Epithelial cell of esophagus (primary cell): ENCODE results near the gene TCAP.

Source experiments
- DNase-seq: peaks from one replicate; pipeline ENCODE4 v3.0.0; 2010; ENCODE audit warnings: low read depth
- H3K4me3 ChIP-seq: 2 replicates; pipeline ENCODE4 v1.5.1; 2011; ENCODE audit warnings: mild to moderate bottlenecking, low read length, control low read depth
- TF ChIP-seq, protein P1 (sequence below): IDR thresholded peaks from 2 replicates; pipeline ENCODE4 v1.5.1; 2011; ENCODE audit warnings: low read depth, mild to moderate bottlenecking, low read length, control low read depth, inconsistent platforms; ENCODE audit not compliant: insufficient read depth; ENCODE audit errors: missing control alignments

Gene TCAP

DNA sequence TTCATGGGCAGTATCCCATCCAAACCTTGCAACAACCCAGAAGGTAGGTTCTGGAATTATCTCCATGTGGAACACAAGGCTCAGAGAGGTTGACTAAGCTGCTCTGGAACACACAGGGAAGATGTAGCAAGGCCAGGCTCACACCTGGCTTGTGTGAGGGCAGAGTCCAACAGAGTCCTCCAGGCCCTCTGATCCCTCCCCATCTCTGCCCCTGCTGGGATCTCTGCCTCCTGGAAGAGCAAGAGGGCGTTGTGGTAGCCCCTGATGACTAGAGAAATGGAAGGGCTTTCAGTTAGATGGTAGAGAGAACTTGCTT is 45.4 kb upstream of the TCAP start:
- DNase-seq: no peak
- H3K4me3 ChIP-seq: no peak overlapping the region
- TF ChIP-seq, protein P1, sequence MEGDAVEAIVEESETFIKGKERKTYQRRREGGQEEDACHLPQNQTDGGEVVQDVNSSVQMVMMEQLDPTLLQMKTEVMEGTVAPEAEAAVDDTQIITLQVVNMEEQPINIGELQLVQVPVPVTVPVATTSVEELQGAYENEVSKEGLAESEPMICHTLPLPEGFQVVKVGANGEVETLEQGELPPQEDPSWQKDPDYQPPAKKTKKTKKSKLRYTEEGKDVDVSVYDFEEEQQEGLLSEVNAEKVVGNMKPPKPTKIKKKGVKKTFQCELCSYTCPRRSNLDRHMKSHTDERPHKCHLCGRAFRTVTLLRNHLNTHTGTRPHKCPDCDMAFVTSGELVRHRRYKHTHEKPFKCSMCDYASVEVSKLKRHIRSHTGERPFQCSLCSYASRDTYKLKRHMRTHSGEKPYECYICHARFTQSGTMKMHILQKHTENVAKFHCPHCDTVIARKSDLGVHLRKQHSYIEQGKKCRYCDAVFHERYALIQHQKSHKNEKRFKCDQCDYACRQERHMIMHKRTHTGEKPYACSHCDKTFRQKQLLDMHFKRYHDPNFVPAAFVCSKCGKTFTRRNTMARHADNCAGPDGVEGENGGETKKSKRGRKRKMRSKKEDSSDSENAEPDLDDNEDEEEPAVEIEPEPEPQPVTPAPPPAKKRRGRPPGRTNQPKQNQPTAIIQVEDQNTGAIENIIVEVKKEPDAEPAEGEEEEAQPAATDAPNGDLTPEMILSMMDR: no peak

DNA sequence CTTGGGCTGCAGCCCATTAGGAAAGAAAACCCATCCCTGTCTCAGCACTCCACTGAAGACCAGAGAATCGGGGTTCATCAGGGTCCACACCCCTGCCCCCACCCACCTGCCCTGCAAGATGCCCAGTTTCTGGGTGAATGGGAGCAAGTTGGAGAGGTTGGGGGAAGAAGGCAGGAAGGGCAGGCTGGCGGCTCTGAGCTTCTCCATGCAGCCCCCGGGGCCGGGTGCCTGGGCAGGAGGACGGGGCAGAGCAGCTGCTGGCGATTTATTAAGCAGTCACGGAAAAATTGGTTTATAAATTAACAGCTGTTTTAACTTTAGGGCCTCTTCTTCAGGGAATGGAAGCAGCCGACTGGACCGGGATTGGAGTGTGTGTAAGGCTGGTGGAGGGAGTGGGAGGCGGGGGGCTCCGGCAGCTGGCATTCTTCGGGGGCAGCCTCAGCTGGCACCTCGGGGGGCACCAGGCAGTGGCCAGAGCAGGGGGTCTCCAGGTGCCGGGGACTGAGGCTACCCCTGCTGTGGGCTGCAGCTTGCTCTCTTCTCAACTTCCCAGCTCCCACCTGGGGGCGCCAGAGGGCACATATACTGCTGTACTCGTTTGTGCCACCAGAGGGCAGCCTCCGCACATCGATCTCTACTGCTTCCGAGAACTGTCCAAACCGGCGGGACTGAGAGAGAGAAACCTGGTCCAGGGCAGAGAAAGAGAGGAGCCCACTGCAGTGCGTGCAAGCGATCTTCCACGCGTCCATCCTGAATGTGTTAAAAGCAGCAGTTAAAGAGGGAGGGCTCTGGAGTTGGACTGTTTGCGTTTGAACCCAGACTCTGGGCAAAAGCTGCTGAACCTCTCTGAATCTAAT is 43.4 kb upstream of the TCAP start:
- TF ChIP-seq, protein P1: peak; percentile 100
- H3K4me3 ChIP-seq: no peak overlapping the region
- peak; percentile 75 for DNase-seq

- no peak overlapping the region for H3K4me3 ChIP-seq
- TF ChIP-seq, protein P1: no peak
- DNase-seq: no peak
These were observed 42.7 kb upstream of the TCAP start for GRCh38 chr17:39622380-39623006.

DNA sequence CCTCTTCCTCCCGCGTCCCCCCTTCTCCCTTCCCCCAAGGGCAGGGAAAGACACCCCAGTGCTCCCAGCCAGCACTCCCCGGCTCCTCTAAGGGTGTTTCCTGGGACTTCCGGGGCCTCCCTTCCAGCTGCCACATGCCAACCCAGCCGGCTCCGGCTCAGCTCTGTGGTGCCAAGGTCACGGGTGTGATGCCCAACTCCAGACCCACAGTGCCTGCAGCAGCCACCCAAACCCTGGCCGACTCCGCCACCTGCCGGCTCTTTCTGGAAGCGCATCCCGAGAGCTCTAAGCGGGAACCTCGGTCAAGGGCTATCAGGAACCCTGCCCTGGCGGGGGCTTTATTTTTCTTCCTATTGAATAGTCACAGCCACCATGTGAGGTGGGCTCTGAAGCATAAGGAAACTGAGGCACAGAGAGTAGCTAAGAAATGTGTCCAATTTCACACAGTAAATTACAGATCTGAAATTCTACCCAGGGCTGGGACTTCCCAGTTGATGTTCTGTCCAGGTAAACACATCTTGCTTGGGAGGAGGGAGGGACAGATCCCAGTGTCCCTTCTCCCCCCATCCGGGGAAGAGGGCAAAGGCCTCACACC is 41.7 kb upstream of the TCAP start:
- TF ChIP-seq, protein P1: peak; percentile 93
- no peak overlapping the region for H3K4me3 ChIP-seq
- DNase-seq: peak; percentile 72

DNA sequence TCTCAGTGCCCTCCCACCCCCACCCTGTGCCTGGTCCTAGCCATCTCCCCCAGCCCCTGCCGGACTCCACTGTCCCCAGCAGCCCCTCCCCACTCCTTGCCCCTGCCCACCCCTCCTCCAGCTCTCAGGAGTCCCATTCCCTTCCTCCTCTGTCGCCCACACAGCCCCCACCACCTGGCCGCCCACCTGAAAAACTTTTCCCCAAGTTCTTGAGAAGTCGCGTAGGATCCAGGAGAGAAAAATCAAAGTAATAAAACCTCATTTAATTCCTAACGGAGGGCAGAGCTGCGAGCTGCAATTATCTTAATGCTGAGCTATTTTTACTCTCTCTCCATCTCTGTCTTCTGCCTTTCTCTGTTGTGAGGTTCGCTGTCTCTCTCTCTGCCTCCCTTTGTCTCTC is 40.8 kb upstream of the TCAP start:
- no peak for DNase-seq
- no peak overlapping the region for H3K4me3 ChIP-seq
- TF ChIP-seq, protein P1: no peak

DNA sequence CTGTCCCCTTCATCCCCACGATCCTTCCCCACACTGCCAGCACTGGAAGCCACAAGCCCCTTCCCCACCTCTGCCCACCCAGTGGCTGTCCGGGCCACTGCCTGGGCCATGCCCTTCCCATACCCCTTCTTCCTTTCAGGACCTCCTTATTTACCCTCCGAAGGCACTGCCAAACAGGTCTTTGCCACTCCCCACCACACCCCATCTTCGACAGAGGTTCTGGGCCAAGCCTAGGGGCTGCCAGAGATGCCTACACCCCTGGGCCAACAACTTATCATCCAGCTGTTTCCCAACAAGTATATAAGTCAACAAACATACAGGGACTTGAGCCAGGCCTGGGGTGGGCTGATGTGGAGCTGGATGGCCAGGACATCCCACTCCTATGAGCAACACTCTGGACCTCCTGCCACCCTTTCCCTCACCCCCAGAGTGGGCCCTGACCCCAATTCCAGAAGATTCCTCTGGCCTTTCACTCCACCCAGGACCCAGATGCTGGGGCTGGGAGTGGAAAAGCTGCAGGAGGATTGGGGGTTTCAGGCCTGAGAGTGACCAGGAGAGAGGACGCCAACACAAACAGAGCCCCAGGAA is 39.9 kb upstream of the TCAP start:
- no peak for DNase-seq
- TF ChIP-seq, protein P1: no peak
- no peak overlapping the region for H3K4me3 ChIP-seq
